GM12878 (cell line): Measurements from ENCODE around the gene CCDC117. TPM values are rescaled to one million over a fixed set of nuclear protein-coding genes. Genes with fewer than 3 reads are reported as not detected.

Experiments used
- ATAC-seq: fragments of 200-7000 bp; cut with Tn5 transposase; 3 replicates; pipeline ENCODE4 v1.9.1; 2020; ENCODE audit warnings: mild to moderate bottlenecking, moderate library complexity
- BruUV-seq: library from RNA; stranded (reverse); fragments of 400-500 nt; replicated peaks from 2 replicates; lab custom pipeline; 2021; lab: Mats Ljungman, UMichigan
- CTCF ChIA-PET: fragments of 300-600 bp; sonication (Branson Sonifier 250); formaldehyde crosslinking; extraction: SDS; loops from one replicate; lab custom pipeline; 2021; ENCODE audit warnings: inconsistent platforms; lab: Yijun Ruan, JAX
- POLR2A ChIA-PET: fragments of 350-600 bp; formaldehyde crosslinking; extraction: SDS; loops from one replicate; lab custom pipeline; 2021; ENCODE audit warnings: inconsistent platforms; lab: Charles Lee
- RAD21 ChIA-PET: fragments of 300-600 bp; sonication (Branson Sonifier 250); formaldehyde crosslinking; loops from one replicate; lab custom pipeline; 2023; ENCODE audit warnings: antibody characterized with exemption; ENCODE audit not compliant: unreplicated experiment; lab: Charles Lee
- SMC1A ChIA-PET: fragments of 300-600 bp; sonication (Branson Sonifier 250); formaldehyde crosslinking; loops from one replicate; lab custom pipeline; 2023; ENCODE audit not compliant: unreplicated experiment, uncharacterized antibody; lab: Charles Lee
- DNase-seq: peaks from one replicate; pipeline ENCODE4 v3.0.0-alpha.2; 2011; ENCODE audit warnings: low read depth, low spot score
- FAIRE-seq: peaks from 3 replicates; lab custom pipeline; 2011; peaks lifted over from hg19 to GRCh38; lab: Jason Lieb, UNC
- H2AFZ ChIP-seq: 2 replicates; pipeline ENCODE4 v1.6.0; 2011; ENCODE audit warnings: low read depth, low read length, control low read depth; ENCODE audit not compliant: control insufficient read depth
- H3K27ac ChIP-seq: 2 replicates; pipeline ENCODE4 v1.5.1; 2011; ENCODE audit warnings: control low read depth; ENCODE audit not compliant: control insufficient read depth, insufficient read depth
- H3K27me3 ChIP-seq, 2 experiments: replicated peaks in 1 of 2; 2 replicates each; pipeline versions ENCODE4 v1.6.0 to v1.6.1; 2011; ENCODE audit warnings: low read length in 1 of 2; ENCODE audit not compliant: control insufficient read depth in 2 of 2, insufficient read depth in 2 of 2
- H3K36me3 ChIP-seq, 2 experiments: 2 replicates each; pipeline ENCODE4 v1.5.1; 2011; ENCODE audit warnings: low read length in 1 of 2; ENCODE audit not compliant: control insufficient read depth in 2 of 2, insufficient read depth in 2 of 2
- H3K4me1 ChIP-seq: 2 replicates; pipeline ENCODE4 v1.6.1; 2011; ENCODE audit warnings: mild to moderate bottlenecking, low read length, moderate library complexity, mixed read lengths; ENCODE audit not compliant: control insufficient read depth, insufficient read depth
- H3K4me2 ChIP-seq: 2 replicates; pipeline ENCODE4 v1.6.0; 2011; ENCODE audit warnings: control low read depth; ENCODE audit not compliant: control insufficient read depth, insufficient read depth
- H3K4me3 ChIP-seq: fragments of 200-600 bp; sonication (generic); 2 replicates; pipeline ENCODE4 v1.5.1; 2016
- H3K79me2 ChIP-seq: 2 replicates; pipeline ENCODE4 v1.6.0; 2011; ENCODE audit warnings: low read length; ENCODE audit not compliant: control insufficient read depth, insufficient read depth
- H3K9ac ChIP-seq: 2 replicates; pipeline ENCODE4 v1.8.0; 2011; ENCODE audit warnings: low read length, control low read depth, mixed read lengths; ENCODE audit not compliant: control insufficient read depth, insufficient read depth
- H3K9me3 ChIP-seq: replicated peaks from 3 replicates; pipeline ENCODE4 v1.5.1; 2011; ENCODE audit warnings: mild to moderate bottlenecking, low read length; ENCODE audit not compliant: control insufficient read depth, insufficient read depth
- H4K20me1 ChIP-seq: 2 replicates; pipeline ENCODE4 v1.6.0; 2011; ENCODE audit not compliant: control insufficient read depth, insufficient read depth
- DPF2 ChIP-seq: fragments of 450-650 bp; IDR thresholded peaks from 2 replicates; pipeline ENCODE4 v1.6.1; 2017; ENCODE audit warnings: mild to moderate bottlenecking
- MEF2B ChIP-seq: fragments of 450-650 bp; IDR thresholded peaks from 2 replicates; pipeline ENCODE4 v1.6.1; 2018; ENCODE audit warnings: mild to moderate bottlenecking, moderate library complexity; ENCODE audit not compliant: partially characterized antibody, poor library complexity, severe bottlenecking
- SMAD5 ChIP-seq: IDR thresholded peaks from 2 replicates; pipeline ENCODE4 v1.6.1; 2016; ENCODE audit warnings: antibody characterized with exemption, low read depth
- SMC3 ChIP-seq: IDR thresholded peaks from 2 replicates; pipeline ENCODE4 v1.6.1; 2011; ENCODE audit warnings: low read length, improper control_type of control experiment, borderline replicate concordance
- SREBF1 ChIP-seq: IDR thresholded peaks from 2 replicates; pipeline ENCODE4 v1.6.1; 2012; ENCODE audit warnings: mild to moderate bottlenecking, low read length
- TARDBP ChIP-seq: IDR thresholded peaks from 2 replicates; pipeline ENCODE4 v1.6.1; 2016; ENCODE audit warnings: borderline replicate concordance
- ZSCAN29 ChIP-seq: fragments of 450-650 bp; IDR thresholded peaks from 2 replicates; pipeline ENCODE4 v1.6.1; 2017; ENCODE audit warnings: mild to moderate bottlenecking, moderate library complexity
- WGBS: methylation state at CpG from one replicate; pipeline ENCODE4 v1.1.6; 2016; ENCODE audit warnings: low lambda C conversion rate; ENCODE audit not compliant: insufficient replicate concordance, insufficient coverage; ENCODE audit errors: missing lambda C conversion rate; 5-methylcytosine and 5-hydroxymethylcytosine counted together
- in situ Hi-C: fragments of 300-500 bp; cut with MboI; formaldehyde crosslinking; loops from 9 replicates; pipeline ENCODE4 v1.14.3; 2018; ENCODE audit warnings: mixed read lengths
- intact Hi-C: fragments of 100-400 bp; cut with micrococcal nuclease; formaldehyde crosslinking; loops from one replicate; pipeline ENCODE4 v1.14.2; 2022; ENCODE audit not compliant: unreplicated experiment
- polyA plus RNA-seq, 11 experiments: library from polyadenylated mRNA; depleted of rRNA in 4 of 11; unstranded in 6 of 11; stranded (reverse) in 5 of 11; fragments of >200 nt; fragmentation: Nextera tagmentation in 4 of 11; fragmentation: Illumina TruSeq in 1 of 11; extraction: Ambion mirVana in 4 of 11; extraction: Trizol in 1 of 11; gene quantifications; 1 replicate in 1 of 11; 2 replicates in 10 of 11; pipeline versions ENCODE4 v1.2.1 to v1.2.3, GENCODE V29; 2011 to 2016; ENCODE audit warnings: inconsistent platforms in 2 of 11, missing spikeins in 2 of 11, low read depth in 1 of 11
- total RNA-seq, 4 experiments: library from RNA; depleted of rRNA in 3 of 4; stranded (reverse); fragments of >200 nt in 3 of 4; fragmentation: Illumina TruSeq in 1 of 4; extraction: Trizol in 1 of 4; gene quantifications; 2 replicates each; pipeline versions ENCODE4 v1.2.1 to v1.2.3, GENCODE V29; 2013 to 2021
- TF ChIP-seq, protein P1 (sequence below): fragments of 450-650 bp; IDR thresholded peaks from 2 replicates; pipeline ENCODE4 v1.6.1; 2017; ENCODE audit warnings: antibody characterized with exemption, mild to moderate bottlenecking, moderate library complexity

The CCDC117 gene
- total and polyA plus RNA-seq, 10 of the 15 experiments (the other 5 are each of a cell fraction or from before 2014, with no cell fraction given) = 6.3 to 32.2 (median 20.6) TPM

DNA sequence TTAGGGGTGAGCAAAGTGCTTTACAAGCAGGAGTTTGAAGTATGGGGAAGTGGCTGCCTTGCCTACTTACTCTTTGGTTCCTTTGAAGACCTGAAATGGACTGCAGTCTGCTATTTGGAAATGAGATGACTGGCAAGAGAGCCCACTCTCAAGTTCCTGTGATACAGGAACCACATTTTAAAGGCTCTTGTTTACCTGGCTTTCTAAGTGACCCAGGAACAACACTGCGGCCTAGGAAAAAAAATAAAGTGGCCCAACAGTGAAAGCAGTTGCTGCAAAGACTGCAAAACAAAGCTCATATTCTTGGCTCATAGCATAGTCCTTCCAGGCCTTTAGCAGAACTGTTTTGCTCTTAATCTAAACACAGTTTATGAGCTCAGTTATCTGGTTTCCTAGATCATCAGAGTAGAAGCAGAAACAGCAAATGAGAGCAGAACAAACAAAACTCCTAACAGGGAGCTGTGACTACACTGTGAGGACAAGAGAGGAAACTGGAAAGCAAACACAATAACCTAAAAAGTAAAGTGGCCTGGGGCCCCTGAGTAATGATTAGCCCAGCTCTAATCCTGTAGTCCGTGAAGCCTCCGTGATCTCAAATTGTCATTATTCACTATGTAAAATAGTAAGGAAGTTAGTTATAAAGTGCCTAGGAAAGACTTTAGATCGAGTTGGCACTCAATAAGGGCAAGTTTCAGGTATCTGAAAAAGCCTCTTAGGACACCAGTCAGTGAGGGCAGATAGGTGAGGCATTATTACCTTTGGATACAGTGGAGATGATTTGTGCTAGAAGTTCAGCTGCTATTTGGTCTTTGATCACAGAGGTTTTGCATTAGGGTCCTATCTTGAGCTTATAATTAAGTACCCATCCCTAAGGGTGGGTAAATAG is 11.5 kb downstream of the CCDC117 start (continued):
- TF ChIP-seq, protein P1, sequence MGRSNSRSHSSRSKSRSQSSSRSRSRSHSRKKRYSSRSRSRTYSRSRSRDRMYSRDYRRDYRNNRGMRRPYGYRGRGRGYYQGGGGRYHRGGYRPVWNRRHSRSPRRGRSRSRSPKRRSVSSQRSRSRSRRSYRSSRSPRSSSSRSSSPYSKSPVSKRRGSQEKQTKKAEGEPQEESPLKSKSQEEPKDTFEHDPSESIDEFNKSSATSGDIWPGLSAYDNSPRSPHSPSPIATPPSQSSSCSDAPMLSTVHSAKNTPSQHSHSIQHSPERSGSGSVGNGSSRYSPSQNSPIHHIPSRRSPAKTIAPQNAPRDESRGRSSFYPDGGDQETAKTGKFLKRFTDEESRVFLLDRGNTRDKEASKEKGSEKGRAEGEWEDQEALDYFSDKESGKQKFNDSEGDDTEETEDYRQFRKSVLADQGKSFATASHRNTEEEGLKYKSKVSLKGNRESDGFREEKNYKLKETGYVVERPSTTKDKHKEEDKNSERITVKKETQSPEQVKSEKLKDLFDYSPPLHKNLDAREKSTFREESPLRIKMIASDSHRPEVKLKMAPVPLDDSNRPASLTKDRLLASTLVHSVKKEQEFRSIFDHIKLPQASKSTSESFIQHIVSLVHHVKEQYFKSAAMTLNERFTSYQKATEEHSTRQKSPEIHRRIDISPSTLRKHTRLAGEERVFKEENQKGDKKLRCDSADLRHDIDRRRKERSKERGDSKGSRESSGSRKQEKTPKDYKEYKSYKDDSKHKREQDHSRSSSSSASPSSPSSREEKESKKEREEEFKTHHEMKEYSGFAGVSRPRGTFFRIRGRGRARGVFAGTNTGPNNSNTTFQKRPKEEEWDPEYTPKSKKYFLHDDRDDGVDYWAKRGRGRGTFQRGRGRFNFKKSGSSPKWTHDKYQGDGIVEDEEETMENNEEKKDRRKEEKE = no peak
- TF ChIP-seq SMAD5 = no peak
- TF ChIP-seq SREBF1 = no peak
- TF ChIP-seq SMC3 = no peak
- no peak for TF ChIP-seq TARDBP

DNA sequence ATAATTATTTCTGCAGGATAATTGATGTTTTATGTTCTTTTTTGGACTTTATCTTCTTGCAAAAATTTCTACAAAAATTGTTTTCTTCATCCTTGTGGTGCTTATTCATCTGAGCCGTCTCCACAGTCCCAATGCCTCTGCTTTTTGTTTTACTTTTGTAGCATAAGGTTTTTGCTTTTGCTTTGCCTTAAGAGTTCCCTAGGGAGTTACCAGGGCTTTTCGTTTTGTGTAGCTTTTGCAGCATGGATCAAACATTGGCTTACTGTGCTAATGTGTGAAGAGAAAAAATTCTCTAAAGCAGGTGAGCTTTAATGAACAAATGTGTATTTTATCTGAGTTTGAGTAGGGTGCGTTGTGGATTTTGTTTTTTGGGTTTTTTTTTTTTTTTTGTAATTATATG is 16.1 kb downstream of the CCDC117 start:
- H3K79me2 ChIP-seq = no peaks in the 10 kb centered on the region
- H3K27me3 ChIP-seq = no peaks in the 10 kb centered on the region
- no peaks in the 10 kb centered on the region for H4K20me1 ChIP-seq
- ChIA-PET RAD21 (interaction anchor here (0.6 to 7.6 kb wide), 10 partner anchors 9 to 431 kb away, joined by 3 to 69 read pairs (median 4); partner anchors contain the start of gene XBP1), CTCF (interaction anchor here (0.6 to 10.4 kb wide), 9 partner anchors 9 to 252 kb away, joined by 3 to 126 read pairs (median 6); partner anchors contain the start of gene CCDC117), POLR2A (interaction anchor here (0.5 to 5.3 kb wide), 4 partner anchors 12 to 251 kb away, joined by 3 to 31 read pairs (median 4); partner anchors contain the start of gene XBP1), SMC1A (interaction anchor here (0.7 to 10.7 kb wide), 11 partner anchors 8 to 254 kb away, joined by 3 to 95 read pairs (median 16); no protein-coding TSS in a partner anchor)
- no TSS peak for BruUV-seq
- WGBS = 20% methylated on average over 3 of the region's 3 CpGs
- H3K4me3 ChIP-seq = no peak overlapping the region
- no peak overlapping the region for H3K9ac ChIP-seq
- no peak overlapping the region for H3K4me2 ChIP-seq
- peaks cover 2 to 15% of the 10 kb centered on the region in 2 experiments; a peak in 3 of 4 replicates for H3K36me3 ChIP-seq
- no peak overlapping the region for H2AFZ ChIP-seq
- no peak overlapping the region for H3K27ac ChIP-seq
- TF ChIP-seq ZSCAN29 (no peak), MEF2B (peak; percentile 51), DPF2 (no peak)
- peaks cover 27% of the 10 kb centered on the region for H3K4me1 ChIP-seq
- intact Hi-C loops (no loop called here), in situ Hi-C loops (no loop called here)
- FAIRE-seq (no peak), DNase-seq (no peak), ATAC-seq (no peak)
- H3K9me3 ChIP-seq = no peaks in the 10 kb centered on the region
